ENCODE measurements around the gene GPR55. TPM values are rescaled to one million over a fixed set of nuclear protein-coding genes. Genes with fewer than 3 reads are reported as not detected.

The GPR55 gene
- total and polyA plus RNA-seq, 2 donors (not counting 3 experiments of a cell fraction or from before 2014, with no cell fraction given): not detected

DNA sequence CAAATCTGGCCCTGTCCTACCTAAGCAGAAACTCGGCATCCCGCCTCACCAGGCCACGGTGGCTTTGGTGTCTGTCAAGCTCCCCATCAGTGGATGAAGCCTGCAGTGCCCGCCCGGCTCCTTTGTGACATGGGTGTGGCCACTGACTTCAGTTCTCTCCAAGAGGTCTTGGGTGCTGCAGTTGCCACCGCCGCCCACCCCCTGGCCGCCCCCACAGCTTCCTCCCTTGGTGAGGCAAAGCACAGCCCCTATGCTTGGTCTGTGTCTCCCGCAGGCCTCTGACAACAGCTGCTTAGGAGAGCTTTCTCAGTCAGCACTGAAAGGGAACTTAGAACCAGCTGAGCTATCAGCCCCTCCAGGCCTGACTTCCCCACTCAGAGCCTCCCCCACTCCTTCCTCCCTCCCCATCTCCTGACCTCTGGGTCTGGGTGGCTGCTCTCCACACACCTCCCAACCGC is 22.9 kb upstream of the GPR55 start:
- Histone ChIP-seq H3K4me2 (ENCODE audit: insufficient read depth, low read length) (no peak overlapping the region), H3K9me1 (replicated peaks; ENCODE audit: control insufficient read depth, extremely low read depth, insufficient read depth, low read length) (no peaks in the 10 kb centered on the region), H3K27me3 (ENCODE audit: control insufficient read depth in 2 of 2, insufficient read depth in 2 of 2, low read length in 2 of 2) (no peaks in the 10 kb centered on the region), H3K36me3 (ENCODE audit: control insufficient read depth in 2 of 2, extremely low read depth in 1 of 2, insufficient read depth in 2 of 2, low read length in 2 of 2) (no peaks in the 10 kb centered on the region), H3K79me2 (ENCODE audit: control insufficient read depth, insufficient read depth, low read length) (no peaks in the 10 kb centered on the region), H3K4me3 (replicated peaks in 1 of 3; ENCODE audit: insufficient read depth in 1 of 3, low read depth in 1 of 3, low read length in 3 of 3) (no peak overlapping the region), H3K4me1 (ENCODE audit: control insufficient read depth, extremely low read depth, insufficient read depth, low read length) (no peaks in the 10 kb centered on the region), H2AFZ (ENCODE audit: low read depth, low read length) (no peak overlapping the region), H3K9ac (replicated peaks; ENCODE audit: extremely low read depth, insufficient read depth, low read length) (no peak overlapping the region), H4K20me1 (replicated peaks; ENCODE audit: control insufficient read depth, extremely low read depth, insufficient read depth, low read length) (no peaks in the 10 kb centered on the region), H3K9me3 (replicated peaks; ENCODE audit: control insufficient read depth, insufficient read depth, low read length) (no peaks in the 10 kb centered on the region), H3K27ac (ENCODE audit: insufficient read depth, low read depth, low read length) (no peak overlapping the region)
- TF ChIP-seq, protein P1, sequence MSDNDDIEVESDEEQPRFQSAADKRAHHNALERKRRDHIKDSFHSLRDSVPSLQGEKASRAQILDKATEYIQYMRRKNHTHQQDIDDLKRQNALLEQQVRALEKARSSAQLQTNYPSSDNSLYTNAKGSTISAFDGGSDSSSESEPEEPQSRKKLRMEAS (IDR thresholded peaks at IDR 0.05; ENCODE audit: insufficient read depth, insufficient read length): no peak
- TF ChIP-seq POLR2AphosphoS5 (IDR thresholded peaks at IDR 0.05; ENCODE audit: insufficient read depth, low read depth, low read length) (no peak), JUN (IDR thresholded peaks at IDR 0.05; ENCODE audit: borderline replicate concordance, insufficient read depth, insufficient read length, low read depth) (no peak), GATA2 (IDR thresholded peaks at IDR 0.05; ENCODE audit: insufficient read depth, insufficient read length, low read depth, low read length) (no peak), FOS (IDR thresholded peaks at IDR 0.05; ENCODE audit: borderline replicate concordance, insufficient read depth, low read length) (no peak)
- no TSS peak for BruUV-seq (replicated peaks)
- intact Hi-C loops (cut with micrococcal nuclease) (no loop called here), dilution Hi-C loops (cut with MboI; ENCODE audit: extremely low pct_ligation_motif_present, low sequenced_read_pairs) (no loop called here)
- ChIA-PET CTCF (interaction anchor here (1.4 to 2.5 kb wide), 2 partner anchors 10 to 39 kb away, joined by 4 to 7 read pairs; no protein-coding TSS in a partner anchor), POLR2A (no interaction called here)
- FAIRE-seq (no peak), DNase-seq (ENCODE audit: low read depth, low spot score) (no peak)

DNA sequence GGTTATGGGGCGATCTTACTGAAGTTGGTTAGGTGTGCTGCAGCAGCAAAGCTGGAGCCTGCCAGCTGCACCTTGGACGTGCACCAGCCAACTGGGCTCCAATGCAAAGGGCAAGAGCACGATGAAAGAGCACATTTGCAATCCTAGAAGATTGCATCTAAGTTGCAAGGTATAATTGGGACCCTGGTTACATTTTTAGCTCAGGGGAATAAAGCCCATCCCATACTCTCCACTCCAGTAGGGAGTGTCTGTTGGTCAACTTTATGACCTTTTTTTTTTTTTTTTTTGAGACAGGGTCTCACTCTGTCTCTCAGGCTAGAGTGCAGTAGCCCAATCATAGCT is 22.2 kb upstream of the GPR55 start:
- Histone ChIP-seq H3K4me2 (ENCODE audit: insufficient read depth, low read length) (no peak overlapping the region), H3K79me2 (ENCODE audit: control insufficient read depth, insufficient read depth, low read length) (no peaks in the 10 kb centered on the region), H3K9me3 (replicated peaks; ENCODE audit: control insufficient read depth, insufficient read depth, low read length) (no peaks in the 10 kb centered on the region), H4K20me1 (replicated peaks; ENCODE audit: control insufficient read depth, extremely low read depth, insufficient read depth, low read length) (no peaks in the 10 kb centered on the region), H3K27ac (ENCODE audit: insufficient read depth, low read depth, low read length) (no peak overlapping the region), H3K9me1 (replicated peaks; ENCODE audit: control insufficient read depth, extremely low read depth, insufficient read depth, low read length) (no peaks in the 10 kb centered on the region), H3K27me3 (ENCODE audit: control insufficient read depth in 2 of 2, insufficient read depth in 2 of 2, low read length in 2 of 2) (no peaks in the 10 kb centered on the region), H3K36me3 (ENCODE audit: control insufficient read depth in 2 of 2, extremely low read depth in 1 of 2, insufficient read depth in 2 of 2, low read length in 2 of 2) (no peaks in the 10 kb centered on the region), H3K9ac (replicated peaks; ENCODE audit: extremely low read depth, insufficient read depth, low read length) (no peak overlapping the region), H2AFZ (ENCODE audit: low read depth, low read length) (no peak overlapping the region), H3K4me3 (replicated peaks in 1 of 3; ENCODE audit: insufficient read depth in 1 of 3, low read depth in 1 of 3, low read length in 3 of 3) (no peak overlapping the region), H3K4me1 (ENCODE audit: control insufficient read depth, extremely low read depth, insufficient read depth, low read length) (no peaks in the 10 kb centered on the region)
- dilution Hi-C loops (cut with MboI; ENCODE audit: extremely low pct_ligation_motif_present, low sequenced_read_pairs) (no loop called here), intact Hi-C loops (cut with micrococcal nuclease) (no loop called here)
- no TSS peak for BruUV-seq (replicated peaks)
- ChIA-PET POLR2A (no interaction called here), CTCF (interaction anchor here (1.4 to 2.5 kb wide), 3 partner anchors 10 to 99 kb away, joined by 4 to 7 read pairs (median 5); no protein-coding TSS in a partner anchor)
- TF ChIP-seq JUN (IDR thresholded peaks at IDR 0.05; ENCODE audit: borderline replicate concordance, insufficient read depth, insufficient read length, low read depth): no peak
- TF ChIP-seq POLR2AphosphoS5 (IDR thresholded peaks at IDR 0.05; ENCODE audit: insufficient read depth, low read depth, low read length): no peak
- no peak for TF ChIP-seq EZH2 (IDR thresholded peaks at IDR 0.05; ENCODE audit: borderline replicate concordance, low read depth, low read length, severe bottlenecking)
- TF ChIP-seq MYC (IDR thresholded peaks at IDR 0.05; ENCODE audit: low read depth, low read length): no peak
- FAIRE-seq: no peak
- DNase-seq (ENCODE audit: low read depth, low spot score): no peak

Data from endothelial cell of umbilical vein (primary cell).